Measurements from ENCODE around the gene WDR54. TPM values are rescaled to one million over a fixed set of nuclear protein-coding genes. Genes with fewer than 3 reads are reported as not detected.

The WDR54 gene, protein sequence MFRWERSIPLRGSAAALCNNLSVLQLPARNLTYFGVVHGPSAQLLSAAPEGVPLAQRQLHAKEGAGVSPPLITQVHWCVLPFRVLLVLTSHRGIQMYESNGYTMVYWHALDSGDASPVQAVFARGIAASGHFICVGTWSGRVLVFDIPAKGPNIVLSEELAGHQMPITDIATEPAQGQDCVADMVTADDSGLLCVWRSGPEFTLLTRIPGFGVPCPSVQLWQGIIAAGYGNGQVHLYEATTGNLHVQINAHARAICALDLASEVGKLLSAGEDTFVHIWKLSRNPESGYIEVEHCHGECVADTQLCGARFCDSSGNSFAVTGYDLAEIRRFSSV
- total RNA-seq = 71.7 and 76.4 TPM in 2 replicates

DNA sequence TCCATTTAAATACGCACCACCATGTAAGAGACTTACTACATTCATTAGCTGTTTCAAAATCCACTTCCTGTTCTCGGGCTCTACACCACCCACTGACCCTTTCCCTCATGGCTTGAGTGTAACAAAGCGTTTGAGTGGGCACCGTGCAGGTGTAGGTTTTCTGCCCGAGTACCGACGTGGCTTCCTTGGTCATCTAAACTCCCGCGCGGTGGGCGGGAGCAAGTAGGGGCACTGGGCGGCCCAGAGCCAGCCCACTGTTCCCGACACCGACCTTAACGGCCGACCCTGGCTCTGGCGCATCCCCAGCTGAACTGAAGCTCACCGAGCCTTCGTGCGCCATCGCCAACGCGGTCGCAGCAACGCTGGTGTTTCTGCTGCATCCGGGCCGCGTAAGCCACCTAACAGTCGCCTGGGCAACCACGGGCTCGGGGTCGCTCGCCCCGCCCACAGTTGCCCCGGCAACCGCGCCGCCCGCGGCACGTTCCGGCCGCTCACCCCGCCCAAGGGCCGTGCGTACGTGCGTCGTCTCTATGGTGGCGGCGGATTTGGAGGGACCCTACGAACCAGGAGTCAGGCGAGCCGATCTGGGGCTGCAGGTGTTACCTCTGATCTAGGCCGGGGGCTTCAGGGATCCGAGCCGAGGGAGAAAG lies at the start of gene WDR54, which contains the start of gene C2orf81:
Gene WDR54, plus strand, starts transcription at position 510 of the 650 bp plus-strand sequence. CDS start 424 bp downstream, outside the sequence.
Gene C2orf81, minus strand, starts transcription at position 399 of the 650 bp plus-strand sequence. Its CDS starts 59 bp downstream, at position 340.

DNA sequence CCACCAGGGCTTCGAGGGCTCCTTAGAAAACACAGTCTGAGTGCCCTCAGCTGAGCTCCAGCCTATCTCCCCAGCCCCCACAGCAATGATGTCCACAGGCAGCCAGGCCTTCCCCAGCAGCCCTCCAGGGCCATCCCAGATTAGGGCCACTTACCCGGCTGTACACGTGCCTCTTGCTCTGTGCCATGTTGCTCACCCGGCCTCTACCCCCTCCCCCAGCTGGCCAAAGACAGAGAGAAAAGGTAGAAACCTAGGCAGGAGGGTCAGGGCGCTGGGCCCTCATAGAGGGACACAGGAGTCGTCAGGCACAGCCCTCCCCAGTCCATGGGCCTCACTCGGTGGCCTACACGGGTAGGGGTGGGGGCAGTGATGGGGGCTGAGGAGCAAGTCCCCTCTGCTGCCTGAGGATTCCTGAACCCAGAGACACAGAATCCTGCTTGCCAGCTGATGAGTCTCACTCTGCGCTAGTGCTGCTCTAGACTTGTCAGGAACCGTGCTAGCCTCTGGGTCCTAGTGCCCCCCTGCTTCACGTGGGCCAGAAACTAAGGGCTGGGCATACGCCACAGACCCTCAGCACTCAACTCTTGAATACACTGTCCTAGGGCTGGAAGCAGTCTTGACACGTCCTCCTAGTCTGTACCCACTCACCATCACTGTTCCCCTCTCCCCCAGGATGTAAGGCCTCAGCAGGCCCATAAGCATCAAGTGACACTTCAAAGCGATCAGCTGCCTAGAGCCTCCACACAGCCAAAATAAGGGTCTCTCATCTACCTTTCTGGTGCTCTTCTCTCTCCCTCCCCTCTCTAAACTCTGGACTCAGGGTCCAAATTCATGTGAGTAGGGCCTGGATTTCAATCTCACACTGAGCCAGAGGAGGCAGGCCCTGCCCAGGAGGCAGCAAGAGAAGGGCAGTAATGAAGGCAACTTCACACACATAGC lies 41.4 kb upstream of the WDR54 start, which contains the start of gene DCTN1:
Gene DCTN1, minus strand, starts transcription at position 461 of the 939 bp plus-strand sequence. Its CDS starts 274 bp downstream, at position 187.

DNA sequence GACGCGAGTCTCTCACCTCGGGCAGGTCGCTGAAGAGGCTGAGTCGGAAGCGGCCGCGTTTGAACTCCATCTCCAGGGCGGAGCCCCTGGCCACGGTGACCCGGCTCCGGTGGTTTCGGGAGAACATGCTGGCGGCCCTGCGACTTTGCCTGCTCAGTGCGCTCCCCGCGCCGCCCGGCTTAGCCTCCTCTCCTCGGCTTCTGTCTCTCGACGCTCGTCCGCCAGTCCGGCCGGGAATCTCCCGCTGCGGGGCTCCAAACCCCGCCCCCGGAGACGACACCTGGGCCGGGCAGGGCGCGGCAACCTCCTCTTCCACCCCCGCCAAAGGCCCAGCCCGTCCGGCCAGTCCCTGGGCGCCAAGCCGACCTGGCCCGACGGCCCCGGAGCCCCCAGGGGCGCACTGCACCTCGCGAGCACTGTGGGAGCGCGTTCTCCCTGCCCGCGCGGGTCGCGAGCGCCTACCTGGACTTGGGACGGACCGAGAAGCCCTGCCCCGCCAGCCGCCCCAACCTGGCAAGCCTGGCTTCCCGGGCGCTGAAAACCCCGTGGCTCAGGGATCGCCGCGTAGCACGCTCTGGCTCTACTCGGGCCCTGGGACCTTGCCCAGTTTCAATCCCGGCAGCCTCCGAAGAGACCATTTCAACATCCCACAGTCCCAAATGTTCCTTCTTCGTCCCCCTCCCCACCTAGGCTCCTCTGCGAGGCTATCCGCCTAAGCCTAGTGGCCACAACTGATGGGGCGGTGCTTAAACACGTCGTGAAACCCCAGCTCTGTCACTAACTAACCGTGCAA lies 20.4 kb downstream of the WDR54 start, which contains the start of gene RTKN:
Gene RTKN, minus strand, starts transcription at position 248 of the 793 bp plus-strand sequence. Its CDS starts 121 bp downstream, at position 127.

DNA sequence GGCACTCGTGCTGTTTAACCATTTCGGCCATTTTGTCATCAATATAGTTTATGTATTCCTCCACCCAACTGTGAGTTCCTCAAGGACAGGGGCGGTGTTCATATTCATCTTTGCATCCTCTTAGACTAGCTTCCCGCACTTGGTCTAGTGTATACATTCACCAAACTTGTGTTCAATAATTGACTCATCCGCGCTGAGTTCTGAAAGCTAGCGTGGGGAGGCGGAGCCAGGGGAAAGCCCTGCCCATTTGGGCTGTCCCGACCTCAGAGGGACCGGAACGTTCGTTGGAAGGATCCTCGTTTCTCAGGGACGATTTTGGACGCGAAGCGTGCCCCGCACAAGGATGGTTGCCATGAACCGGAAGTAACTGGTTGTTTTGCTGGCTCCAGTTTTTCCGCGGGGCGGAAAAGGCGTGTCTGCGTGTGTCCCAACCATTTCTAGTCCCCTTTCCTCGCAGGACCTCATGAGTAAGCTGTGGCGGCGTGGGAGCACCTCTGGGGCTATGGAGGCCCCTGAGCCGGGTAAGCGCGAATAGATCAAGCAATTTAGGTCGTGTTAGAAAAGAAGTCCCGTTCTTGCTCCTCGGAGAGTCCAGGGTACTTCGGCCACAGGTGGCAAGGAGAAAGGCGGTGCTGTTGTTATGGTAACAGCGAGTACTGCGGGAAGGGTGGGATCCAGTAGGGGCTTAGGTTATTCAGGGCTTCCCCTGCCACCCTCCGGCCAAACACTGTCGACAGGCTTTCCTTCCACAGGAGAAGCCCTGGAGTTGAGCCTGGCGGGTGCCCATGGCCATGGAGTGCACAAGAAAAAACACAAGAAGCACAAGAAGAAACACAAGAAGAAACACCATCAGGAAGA lies 33.4 kb downstream of the WDR54 start, which contains the start of gene INO80B:
Gene INO80B, plus strand, starts transcription at position 434 of the 858 bp plus-strand sequence. Its CDS starts 30 bp downstream, at position 464.

DNA sequence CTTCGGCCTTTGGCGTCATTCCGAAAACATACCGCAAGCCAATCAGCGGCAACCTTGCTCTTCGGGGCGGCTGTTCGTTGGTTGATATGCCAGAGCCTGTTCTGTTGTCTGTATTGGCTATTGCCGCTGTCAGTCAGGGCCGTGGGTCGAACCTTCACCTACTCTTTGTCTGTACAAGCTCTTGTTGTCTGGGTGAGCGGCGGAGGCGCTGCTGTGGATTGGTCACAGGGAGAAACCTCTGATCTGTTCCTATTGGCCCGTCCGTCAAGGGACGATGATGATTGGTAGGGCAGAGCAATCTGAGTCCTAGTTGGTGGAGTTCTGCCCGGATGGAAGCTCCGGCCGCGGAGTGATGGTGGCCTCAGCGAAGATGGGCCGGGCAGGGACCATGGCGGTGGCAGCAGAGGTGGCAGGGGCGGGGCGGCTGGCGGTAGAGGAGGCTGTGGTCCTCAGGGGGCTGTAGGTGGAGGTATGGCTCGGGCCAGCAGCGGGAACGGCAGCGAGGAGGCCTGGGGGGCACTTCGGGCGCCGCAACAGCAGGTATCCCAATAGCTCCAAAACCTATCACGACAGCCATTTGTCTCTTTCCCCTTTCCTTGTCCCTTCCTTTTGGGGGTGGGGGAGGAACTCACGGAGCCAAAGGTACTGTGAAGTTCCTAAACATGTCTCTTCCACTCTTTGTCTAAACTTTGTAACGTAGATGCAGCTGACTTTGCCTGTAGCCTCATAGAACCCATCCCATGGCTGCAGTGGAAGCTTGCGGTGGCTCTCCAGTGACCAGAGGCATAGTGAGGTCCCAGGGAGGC lies 36.8 kb downstream of the WDR54 start, which contains the start of gene WBP1:
Gene WBP1, plus strand, starts transcription at position 307 of the 806 bp plus-strand sequence. Its CDS starts 165 bp downstream, at position 472.

DNA sequence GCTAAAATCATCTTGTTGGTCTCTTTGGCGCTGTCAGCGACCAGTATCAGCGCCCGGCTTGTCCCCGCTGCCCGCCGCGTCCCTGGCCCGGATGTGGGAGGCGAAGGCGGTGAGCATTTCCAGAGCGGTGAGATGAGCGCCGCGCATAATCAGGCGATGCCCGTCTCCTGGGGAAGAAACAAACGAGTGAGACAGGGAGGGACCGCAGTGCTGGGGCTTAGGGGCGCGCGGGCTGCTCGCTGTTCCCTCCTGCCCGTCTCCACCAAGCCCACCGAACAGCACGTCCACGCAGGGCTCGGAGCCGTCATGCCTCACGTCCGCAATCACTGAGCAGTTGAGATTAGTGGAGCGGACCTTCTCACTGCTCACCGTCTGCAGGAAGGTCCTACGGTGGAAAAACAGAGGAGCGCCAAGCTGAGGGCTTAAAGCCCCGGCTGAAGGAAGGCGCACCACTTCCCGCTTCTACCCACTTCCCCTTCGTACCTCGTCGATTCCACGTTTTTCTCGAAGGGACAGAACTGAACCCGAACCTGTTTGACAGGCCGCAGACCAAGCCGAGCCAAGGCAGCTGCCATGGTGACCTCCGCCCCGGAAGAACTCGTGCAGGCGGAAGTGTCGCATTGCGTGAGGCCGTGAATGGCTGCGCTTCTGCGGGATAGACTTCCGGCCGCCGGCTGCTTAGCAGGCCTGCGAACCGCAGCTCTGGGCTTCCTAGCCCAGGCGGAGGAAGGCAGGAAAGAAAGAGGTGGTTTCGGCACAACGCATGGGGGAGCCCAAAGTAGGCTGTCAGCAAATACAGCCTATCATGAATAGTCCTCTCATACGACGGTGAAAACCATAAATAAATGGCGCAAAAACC lies 50.8 kb downstream of the WDR54 start, which contains the start of gene MRPL53:
Gene MRPL53, minus strand, starts transcription at position 595 of the 859 bp plus-strand sequence. Its CDS starts 20 bp downstream, at position 575.

Other genes with a start within 250 kb of the WDR54 start
- 77.2 and 88.6 TPM in 2 replicates for gene MOB1A, start 242.9 kb upstream of the WDR54 start, total RNA-seq
- gene MTHFD2, start 223.1 kb upstream of the WDR54 start, total RNA-seq = 75.7 and 86.0 TPM in 2 replicates
- gene SLC4A5, start 78.3 kb upstream of the WDR54 start, total RNA-seq = under 0.01 and 1.5 TPM in 2 replicates
- 108 and 112 TPM in 2 replicates for gene DCTN1, start 41.4 kb upstream of the WDR54 start, total RNA-seq
- gene C2orf81, start 111 bp upstream of the WDR54 start, total RNA-seq = 0.98 and 1.1 TPM in 2 replicates
- gene RTKN, start 20.2 kb downstream of the WDR54 start, total RNA-seq = 9.6 and 11.0 TPM in 2 replicates
- 11.4 and 11.5 TPM in 2 replicates for gene INO80B, start 33.4 kb downstream of the WDR54 start, total RNA-seq
- gene WBP1, start 36.7 kb downstream of the WDR54 start, total RNA-seq = 22.0 and 25.6 TPM in 2 replicates
- 31.2 and 48.1 TPM in 2 replicates for gene MOGS, start 43.7 kb downstream of the WDR54 start, total RNA-seq
- 19.9 and 30.9 TPM in 2 replicates for gene MRPL53, start 51.0 kb downstream of the WDR54 start, total RNA-seq
- 22.4 and 34.0 TPM in 2 replicates for gene CCDC142, start 61.3 kb downstream of the WDR54 start, total RNA-seq
- gene TTC31, start 61.4 kb downstream of the WDR54 start, total RNA-seq = 12.9 and 16.0 TPM in 2 replicates
- gene LBX2, start 77.9 kb downstream of the WDR54 start, total RNA-seq = 3.3 and 3.9 TPM in 2 replicates
- 16.2 and 22.4 TPM in 2 replicates for gene PCGF1, start 86.0 kb downstream of the WDR54 start, total RNA-seq
- under 0.01 TPM in 1 of 2 replicates, not detected in the other for gene TLX2, start 92.7 kb downstream of the WDR54 start, total RNA-seq
- gene DQX1, start 104.5 kb downstream of the WDR54 start, total RNA-seq = not detected in 2 replicates
- gene AUP1, start 108.0 kb downstream of the WDR54 start, total RNA-seq = 103 and 105 TPM in 2 replicates
- 48.5 and 52.8 TPM in 2 replicates for gene HTRA2, start 108.2 kb downstream of the WDR54 start, total RNA-seq
- gene LOXL3, start 132.2 kb downstream of the WDR54 start, total RNA-seq = 2.2 and 3.7 TPM in 2 replicates
- gene DOK1, start 133.0 kb downstream of the WDR54 start, total RNA-seq = 14.7 and 15.6 TPM in 2 replicates
- not detected in 2 replicates for gene M1AP, start 226.6 kb downstream of the WDR54 start, total RNA-seq
- 2.9 and 3.3 TPM in 2 replicates for gene SEMA4F, start 232.5 kb downstream of the WDR54 start, total RNA-seq